ENCODE measurements around the gene MYMX. TPM values are rescaled to one million over a fixed set of nuclear protein-coding genes. Genes with fewer than 3 reads are reported as not detected.

The MYMX gene
- total RNA-seq, 1 donor from 2014 or later, result 11.2 TPM

DNA sequence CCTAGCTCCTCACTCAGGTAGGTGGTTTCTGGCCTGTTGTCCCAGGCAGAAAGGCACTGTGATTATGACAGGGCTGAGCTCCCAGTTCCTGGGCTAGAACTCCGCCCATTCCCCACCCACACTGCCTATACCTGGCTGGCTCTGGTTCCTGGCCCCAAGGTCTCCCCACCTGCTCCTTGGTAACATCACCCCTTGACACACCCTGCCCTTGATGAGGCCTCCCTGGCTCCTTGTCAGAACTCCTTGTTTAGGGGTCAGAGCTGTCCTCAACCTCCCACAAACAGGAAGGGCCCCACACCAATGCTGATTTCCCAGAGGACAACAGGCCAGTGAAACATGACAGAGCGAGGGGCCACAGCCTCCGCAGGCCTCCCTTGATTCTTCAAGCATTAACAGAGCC lies 15.5 kb upstream of the MYMX start:
- H3K27ac Mint-ChIP-seq (ENCODE audit: unreplicated experiment), result peak overlapping the region; percentile 100
- DNase-seq (ENCODE audit: low spot score), result no peak
- H3K4me1 Mint-ChIP-seq (ENCODE audit: unreplicated experiment), result peaks cover 48% of the 10 kb centered on the region
- H3K27me3 Mint-ChIP-seq (ENCODE audit: unreplicated experiment), result peaks cover 3% of the 10 kb centered on the region
- TF ChIP-seq, protein P1, sequence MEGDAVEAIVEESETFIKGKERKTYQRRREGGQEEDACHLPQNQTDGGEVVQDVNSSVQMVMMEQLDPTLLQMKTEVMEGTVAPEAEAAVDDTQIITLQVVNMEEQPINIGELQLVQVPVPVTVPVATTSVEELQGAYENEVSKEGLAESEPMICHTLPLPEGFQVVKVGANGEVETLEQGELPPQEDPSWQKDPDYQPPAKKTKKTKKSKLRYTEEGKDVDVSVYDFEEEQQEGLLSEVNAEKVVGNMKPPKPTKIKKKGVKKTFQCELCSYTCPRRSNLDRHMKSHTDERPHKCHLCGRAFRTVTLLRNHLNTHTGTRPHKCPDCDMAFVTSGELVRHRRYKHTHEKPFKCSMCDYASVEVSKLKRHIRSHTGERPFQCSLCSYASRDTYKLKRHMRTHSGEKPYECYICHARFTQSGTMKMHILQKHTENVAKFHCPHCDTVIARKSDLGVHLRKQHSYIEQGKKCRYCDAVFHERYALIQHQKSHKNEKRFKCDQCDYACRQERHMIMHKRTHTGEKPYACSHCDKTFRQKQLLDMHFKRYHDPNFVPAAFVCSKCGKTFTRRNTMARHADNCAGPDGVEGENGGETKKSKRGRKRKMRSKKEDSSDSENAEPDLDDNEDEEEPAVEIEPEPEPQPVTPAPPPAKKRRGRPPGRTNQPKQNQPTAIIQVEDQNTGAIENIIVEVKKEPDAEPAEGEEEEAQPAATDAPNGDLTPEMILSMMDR (IDR thresholded peaks at IDR 0.05; ENCODE audit: unreplicated experiment), result no peak
- H3K36me3 Mint-ChIP-seq (ENCODE audit: low read depth, unreplicated experiment), result no peaks in the 10 kb centered on the region
- no peaks in the 10 kb centered on the region for H3K9me3 Mint-ChIP-seq (ENCODE audit: unreplicated experiment)
- H3K4me3 Mint-ChIP-seq (ENCODE audit: unreplicated experiment), result no peak overlapping the region

DNA sequence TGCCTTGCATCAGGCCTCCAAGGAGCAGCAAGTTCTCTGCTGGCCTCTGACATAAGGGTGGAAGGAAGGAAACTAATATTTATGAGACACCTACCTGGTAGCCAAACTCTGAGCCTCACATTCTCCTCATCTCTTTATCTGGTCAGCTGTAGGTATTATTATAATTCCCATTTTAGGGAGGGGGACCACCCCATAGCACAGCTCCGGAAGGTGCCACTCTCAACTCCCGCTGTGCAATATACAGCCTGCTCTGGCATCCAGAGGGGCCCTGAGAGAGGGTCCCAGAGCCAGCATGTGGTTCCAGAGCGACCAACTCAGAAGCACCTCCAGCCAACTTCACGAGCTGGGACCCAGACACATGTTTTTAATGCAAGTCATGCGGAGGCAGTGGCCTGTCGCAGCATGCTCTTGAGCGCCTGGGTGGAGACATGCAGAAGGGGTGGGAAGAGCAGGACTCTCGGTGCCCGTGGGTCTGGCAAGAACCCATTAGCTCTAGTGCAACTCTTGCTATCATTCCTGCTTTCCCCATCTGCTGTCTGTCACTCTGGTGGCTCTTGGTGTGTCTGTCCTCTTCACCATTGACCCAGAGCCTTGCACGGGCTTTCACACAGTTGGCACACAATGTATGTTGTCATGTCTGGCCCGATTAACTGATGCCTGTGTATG lies 15.0 kb upstream of the MYMX start:
- DNase-seq (ENCODE audit: low spot score), result no peak
- Mint-ChIP-seq H3K4me3 (ENCODE audit: unreplicated experiment) (peak overlapping the region; percentile 37), H3K4me1 (ENCODE audit: unreplicated experiment) (peaks cover 53% of the 10 kb centered on the region), H3K36me3 (ENCODE audit: low read depth, unreplicated experiment) (no peaks in the 10 kb centered on the region), H3K9me3 (ENCODE audit: unreplicated experiment) (no peaks in the 10 kb centered on the region), H3K27me3 (ENCODE audit: unreplicated experiment) (peaks cover 3% of the 10 kb centered on the region), H3K27ac (ENCODE audit: unreplicated experiment) (peak overlapping the region; percentile 100)
- TF ChIP-seq, protein P1 (IDR thresholded peaks at IDR 0.05; ENCODE audit: unreplicated experiment), result no peak

DNA sequence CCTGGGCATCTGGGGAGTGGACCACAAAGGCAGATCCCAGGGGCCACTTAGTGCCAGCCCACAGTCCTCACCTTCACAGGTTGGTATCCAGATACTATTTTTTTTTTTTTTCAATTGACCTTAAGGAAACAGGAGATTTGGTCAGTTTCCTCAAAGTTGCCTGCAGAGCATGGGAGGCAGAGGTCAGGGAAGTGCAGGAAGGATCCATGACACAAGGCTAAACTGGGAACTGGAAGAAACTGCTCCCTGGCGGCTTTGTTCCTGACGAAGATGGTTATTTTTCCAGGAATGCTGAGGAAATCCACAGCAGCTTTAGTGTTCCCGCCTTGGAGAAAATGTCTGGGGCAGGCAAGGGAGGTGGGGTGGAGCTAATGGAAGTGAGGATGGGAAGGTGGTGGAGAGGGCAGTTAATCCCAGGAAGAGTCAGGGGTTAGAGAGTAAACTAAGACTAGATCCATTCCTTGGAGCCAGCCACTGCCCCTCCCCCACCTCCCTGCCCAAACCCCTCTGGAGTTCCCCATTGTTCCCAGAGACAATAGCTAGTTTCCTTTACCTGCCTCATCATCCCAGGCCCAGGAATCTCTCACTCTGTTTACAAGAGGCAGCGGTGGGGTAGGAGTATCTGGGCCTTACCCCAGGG lies 14.3 kb upstream of the MYMX start:
- H3K27me3 Mint-ChIP-seq (ENCODE audit: unreplicated experiment), result peaks cover 3% of the 10 kb centered on the region
- H3K4me1 Mint-ChIP-seq (ENCODE audit: unreplicated experiment), result peaks cover 55% of the 10 kb centered on the region

DNA sequence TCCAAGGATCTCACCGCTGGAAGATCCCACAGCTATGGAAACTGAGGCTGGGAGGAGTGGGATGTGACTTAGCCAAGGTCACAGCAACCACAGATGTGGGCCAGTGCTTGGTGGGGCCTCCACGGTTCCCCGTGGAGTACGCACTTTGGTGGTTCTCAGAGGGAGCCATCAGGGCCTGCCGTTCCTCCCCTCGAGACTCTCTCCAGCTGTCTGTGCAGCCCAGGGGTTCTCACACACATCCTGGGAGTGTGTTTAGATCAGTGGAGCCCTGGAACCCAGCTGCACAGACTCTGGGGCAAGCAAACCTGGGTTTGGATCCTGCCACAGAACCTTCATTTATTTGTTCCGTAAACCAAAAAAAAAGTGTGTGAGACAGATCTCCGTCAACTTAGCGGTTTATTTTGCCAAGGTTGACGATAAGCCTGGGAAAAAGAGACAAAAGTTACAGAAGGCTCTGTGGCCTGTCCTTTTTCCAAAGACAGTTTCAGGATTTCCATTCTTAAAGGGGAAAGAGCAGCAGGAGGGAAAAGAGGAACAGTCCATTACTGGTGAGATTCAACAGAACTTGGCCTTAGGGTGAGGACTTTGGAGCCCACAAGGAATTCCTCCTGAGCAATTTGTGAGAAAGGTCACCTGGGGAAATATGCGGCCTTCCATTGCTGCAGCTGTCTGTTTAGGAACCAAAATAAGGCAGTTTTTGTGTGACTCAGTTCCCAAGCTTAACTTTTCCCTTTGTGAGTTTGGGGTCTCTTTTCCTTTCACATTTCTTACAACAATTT lies 13.6 kb upstream of the MYMX start:
- Mint-ChIP-seq H3K9me3 (ENCODE audit: unreplicated experiment) (no peaks in the 10 kb centered on the region), H3K27ac (ENCODE audit: unreplicated experiment) (peak overlapping the region; percentile 100), H3K4me1 (ENCODE audit: unreplicated experiment) (peaks cover 59% of the 10 kb centered on the region), H3K27me3 (ENCODE audit: unreplicated experiment) (peaks cover 3% of the 10 kb centered on the region), H3K36me3 (ENCODE audit: low read depth, unreplicated experiment) (no peaks in the 10 kb centered on the region), H3K4me3 (ENCODE audit: unreplicated experiment) (peak overlapping the region; percentile 10)
- TF ChIP-seq, protein P1 (IDR thresholded peaks at IDR 0.05; ENCODE audit: unreplicated experiment), result no peak
- no peak for DNase-seq (ENCODE audit: low spot score)

More for the DNA sequence above, 14.3 kb upstream of the MYMX start:
- Mint-ChIP-seq H3K36me3 (ENCODE audit: low read depth, unreplicated experiment) (no peaks in the 10 kb centered on the region), H3K27ac (ENCODE audit: unreplicated experiment) (peak overlapping the region; percentile 100), H3K4me3 (ENCODE audit: unreplicated experiment) (peak overlapping the region; percentile 70), H3K9me3 (ENCODE audit: unreplicated experiment) (no peaks in the 10 kb centered on the region)
- TF ChIP-seq, protein P1 (IDR thresholded peaks at IDR 0.05; ENCODE audit: unreplicated experiment), result no peak
- peak; percentile 57 for DNase-seq (ENCODE audit: low spot score)
